T-cell (primary cell): ENCODE measurements around the gene TRIM33. TPM values are rescaled to one million over a fixed set of nuclear protein-coding genes. Genes with fewer than 3 reads are reported as not detected.

Experiments
- ATAC-seq, 4 experiments: fragments of 200-7000 bp in 3 of 4; fragments of 150-1000 bp in 1 of 4; cut with Tn5 transposase; replicated peaks in 1 of 4; 1 replicate in 3 of 4; 2 replicates in 1 of 4; pipeline ENCODE4 v1.10.0; 2021; ENCODE audit warnings: moderate library complexity in 3 of 4, mild to moderate bottlenecking in 2 of 4, moderate number of reproducible peaks in 1 of 4
- CTCF ChIA-PET, 2 donors: fragments of 300-600 bp; sonication (Branson Sonifier 250); formaldehyde crosslinking; loops; one replicate each; lab custom pipeline; 2022; ENCODE audit warnings: antibody characterized with exemption in 2 of 2; lab: Charles Lee
- POLR2A ChIA-PET, 2 donors: fragments of 300-600 bp; sonication (Branson Sonifier 250); formaldehyde crosslinking; loops; one replicate each; lab custom pipeline; 2022; ENCODE audit warnings: antibody characterized with exemption in 2 of 2; lab: Charles Lee
- DNase-seq, 35 experiments: peaks; one replicate each; pipeline versions ENCODE4 v3.0.0 to v3.0.0-alpha.2; 2013 to 2023
- H3K27ac ChIP-seq: one replicate; pipeline ENCODE4 v1.5.1; 2013; ENCODE audit warnings: low read length
- H3K27me3 ChIP-seq, 2 experiments: replicated peaks in 1 of 2; 1 replicate in 1 of 2; 2 replicates in 1 of 2; pipeline versions ENCODE4 v1.6.1 to v1.7.0; 2013; ENCODE audit warnings: low read length in 1 of 2, mixed read lengths in 1 of 2; ENCODE audit not compliant: control insufficient read depth in 2 of 2, insufficient read depth in 2 of 2; ENCODE audit errors: extremely low read depth in 1 of 2
- H3K36me3 ChIP-seq, 2 donors: 1 replicate in 1 of 2; 2 replicates in 1 of 2; pipeline versions ENCODE4 v1.6.1 to v1.7.0; 2013; ENCODE audit warnings: low read length in 1 of 2; ENCODE audit not compliant: control insufficient read depth in 2 of 2, insufficient read depth in 1 of 2; ENCODE audit errors: extremely low read depth in 1 of 2
- H3K4me1 ChIP-seq, 2 experiments: 1 replicate in 1 of 2; 2 replicates in 1 of 2; pipeline versions ENCODE4 v1.6.1 to v1.7.0; 2013; ENCODE audit warnings: low read length in 2 of 2, mixed read lengths in 1 of 2; ENCODE audit not compliant: insufficient read depth in 2 of 2, control insufficient read depth in 1 of 2; ENCODE audit errors: extremely low read depth in 1 of 2
- H3K4me3 ChIP-seq, 2 donors: 1 replicate in 1 of 2; 2 replicates in 1 of 2; pipeline versions ENCODE4 v1.5.1 to v1.7.0; 2013; ENCODE audit warnings: mild to moderate bottlenecking in 2 of 2, low read length in 1 of 2, moderate library complexity in 1 of 2; ENCODE audit not compliant: control insufficient read depth in 1 of 2; ENCODE audit errors: extremely low read depth in 1 of 2
- H3K9me3 ChIP-seq: 2 replicates; pipeline ENCODE4 v1.7.0; 2013
- H3K27ac Mint-ChIP-seq, 2 donors: one replicate each; pipeline ENCODE4 v1.8.0; 2020 to 2021; ENCODE audit warnings: mild to moderate bottlenecking in 2 of 2, mixed read lengths in 2 of 2
- H3K27me3 Mint-ChIP-seq, 2 donors: one replicate each; pipeline ENCODE4 v1.8.0; 2021 to 2022; ENCODE audit warnings: mixed read lengths in 2 of 2
- H3K36me3 Mint-ChIP-seq: one replicate; pipeline ENCODE4 v1.8.0; 2021; ENCODE audit warnings: mixed read lengths
- H3K4me1 Mint-ChIP-seq, 3 donors: one replicate each; pipeline ENCODE4 v1.8.0; 2020 to 2022; ENCODE audit warnings: mixed read lengths in 3 of 3, mild to moderate bottlenecking in 1 of 3
- H3K4me3 Mint-ChIP-seq, 3 donors: one replicate each; pipeline ENCODE4 v1.8.0; 2020 to 2022; ENCODE audit warnings: mild to moderate bottlenecking in 3 of 3, mixed read lengths in 3 of 3, moderate library complexity in 3 of 3
- H3K9me3 Mint-ChIP-seq, 3 donors: one replicate each; pipeline ENCODE4 v1.8.0; 2020 to 2022; ENCODE audit warnings: mixed read lengths in 3 of 3
- WGBS: methylation state at CpG from one replicate; pipeline ENCODE4 v1.1.5; 2013; ENCODE audit warnings: missing lambda C conversion rate; ENCODE audit not compliant: insufficient coverage; 5-methylcytosine and 5-hydroxymethylcytosine counted together
- total RNA-seq, 35 experiments: library from RNA in 6 of 35; stranded (reverse) in 6 of 35; fragments of 120-200 nt in 1 of 35; gene quantifications; one replicate each; pipeline versions ENCODE4 v1.2.1 to v1.2.4 and lab custom pipeline; 2013 to 2026

The TRIM33 gene
- total RNA-seq, 5 donors from 2014 or later (not counting 1 experiment from before 2014, with no cell fraction given) = 41.6 to 60.6 (median 47.3) TPM

GRCh38 chr1:114347431-114348209 is 163.4 kb downstream of the TRIM33 start:
- no peak for ATAC-seq
- Histone ChIP-seq H3K4me3 (no peak overlapping the region), H3K36me3 (no peaks in the 10 kb centered on the region), H3K9me3 (no peaks in the 10 kb centered on the region), H3K27ac (no peak overlapping the region), H3K4me1 (peaks cover 7 to 34% of the 10 kb centered on the region in 2 experiments), H3K27me3 (no peaks in the 10 kb centered on the region)
- DNase-seq = no peak
- ChIA-PET CTCF (interaction anchor here (0.7 to 2.7 kb wide), 11 partner anchors 10 to 567 kb away, joined by 3 to 18 read pairs (median 4); partner anchors contain the start of gene NRAS (in 1 of the 2)), POLR2A (interaction anchor here (0.6 to 0.9 kb wide), 2 partner anchors 191 to 433 kb away, joined by 4 to 5 read pairs; partner anchors contain the start of gene SIKE1 (in 1 of the 2))
- Mint-ChIP-seq H3K36me3 (no peaks in the 10 kb centered on the region), H3K4me3 (no peak overlapping the region), H3K27me3 (peaks cover 0 to 2% of the 10 kb centered on the region in 2 donors), H3K27ac (peak overlapping the region in 1 of 2 donors; percentile 48), H3K9me3 (no peaks in the 10 kb centered on the region), H3K4me1 (peaks cover 19 to 32% (median 26%) of the 10 kb centered on the region in 3 donors)
- WGBS = 100% methylated on average over 2 of the region's 9 CpGs

DNA sequence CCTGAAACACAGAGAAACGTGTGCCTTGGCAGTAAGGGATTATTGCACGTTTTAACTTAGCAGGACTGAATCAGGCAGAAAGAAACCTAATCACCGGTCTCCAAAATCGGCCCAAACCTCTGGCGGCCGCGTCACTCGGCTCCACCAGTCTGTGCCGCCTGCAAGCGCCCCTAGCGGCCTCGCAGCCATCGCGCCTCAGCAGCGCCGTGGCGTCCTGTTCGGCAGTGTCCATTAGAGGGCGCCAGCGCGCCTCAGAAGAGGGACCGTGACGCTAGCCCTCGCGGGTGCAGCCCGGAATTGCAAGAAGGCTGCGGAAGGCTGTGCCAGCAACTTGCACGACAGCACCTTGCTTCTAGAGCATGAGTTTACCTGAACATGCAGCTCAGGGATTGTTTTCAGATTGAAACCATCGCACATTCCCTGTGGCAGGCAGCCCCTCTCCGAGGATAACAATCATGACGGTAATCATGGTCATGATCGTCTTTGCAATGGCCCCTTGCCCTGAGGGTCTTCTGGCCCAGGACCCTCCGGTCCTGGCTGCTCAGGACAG is 164.4 kb downstream of the TRIM33 start:
- Mint-ChIP-seq H3K36me3 (no peaks in the 10 kb centered on the region), H3K27me3 (peaks cover 0 to 2% of the 10 kb centered on the region in 2 donors), H3K9me3 (no peaks in the 10 kb centered on the region), H3K4me3 (peak overlapping the region; percentile 83 to 88 (median 85)), H3K27ac (peak overlapping the region; percentile 90 to 92), H3K4me1 (peaks cover 29 to 41% (median 36%) of the 10 kb centered on the region in 3 donors)
- POLR2A ChIA-PET = interaction anchor here in 1 of 2 donors (0.5 to 0.9 kb wide), 2 partner anchors 54 to 434 kb away, joined by 5 read pairs; partner anchors contain the start of gene SIKE1
- Histone ChIP-seq H3K27me3 (no peaks in the 10 kb centered on the region), H3K27ac (peak overlapping the region; percentile 52), H3K9me3 (no peaks in the 10 kb centered on the region), H3K4me3 (peak overlapping the region; percentile 39 to 56), H3K4me1 (peaks cover 17 to 44% of the 10 kb centered on the region in 2 experiments), H3K36me3 (no peaks in the 10 kb centered on the region)
- DNase-seq (peak; percentile 91 to 99 (median 97)), ATAC-seq (peak; percentile 97 to 100 (median 98))
- CTCF ChIA-PET = interaction anchor here (0.5 to 2.7 kb wide), 23 partner anchors 9 to 954 kb away, joined by 3 to 18 read pairs (median 4); partner anchors contain the start of genes BCAS2 (in 1 of the 2) and NRAS (in 1 of the 2)
- 9% methylated on average over 33 of the region's 33 CpGs for WGBS

DNA sequence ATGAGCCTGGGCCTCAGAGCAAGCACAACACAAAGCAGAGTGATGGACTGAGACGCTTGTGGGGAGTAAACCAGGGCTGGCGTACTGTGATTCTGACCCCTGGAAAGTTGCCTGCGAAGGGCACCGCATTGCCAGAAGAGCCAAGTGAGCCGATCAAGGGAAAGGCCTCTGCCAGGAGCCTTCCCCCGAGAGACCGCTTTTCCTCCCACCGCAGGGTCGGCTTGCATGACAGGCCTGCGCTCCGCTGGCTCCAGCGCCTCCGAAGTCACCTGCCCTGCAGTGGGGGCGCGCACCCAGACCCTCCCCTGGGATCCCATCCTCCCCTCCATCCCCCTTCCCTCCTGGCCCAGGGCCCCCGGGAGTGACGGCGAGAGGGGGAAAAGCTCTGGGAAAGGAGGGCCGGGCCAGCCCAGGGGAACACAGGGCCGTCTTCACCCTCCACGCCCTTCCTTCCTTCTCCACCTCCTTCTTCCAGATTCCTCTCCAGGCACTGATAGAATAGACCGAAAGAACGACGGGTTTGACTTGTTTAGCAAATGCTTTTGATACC is 165.0 kb downstream of the TRIM33 start:
- POLR2A ChIA-PET = interaction anchor here in 1 of 2 donors (0.5 kb wide), 1 partner anchor 54 kb away, joined by 5 read pairs; no protein-coding TSS in a partner anchor
- Mint-ChIP-seq H3K27me3 (peaks cover 0 to 2% of the 10 kb centered on the region in 2 donors), H3K4me1 (peaks cover 34 to 47% (median 41%) of the 10 kb centered on the region in 3 donors), H3K36me3 (no peaks in the 10 kb centered on the region), H3K9me3 (peaks cover 0 to 4% (median 0%) of the 10 kb centered on the region in 3 donors), H3K4me3 (peak overlapping the region; percentile 83 to 88 (median 85)), H3K27ac (peak overlapping the region; percentile 90 to 92)
- ATAC-seq (peak in 3 of 4 experiments; percentile 7 to 26 (median 8)), DNase-seq (peak in 1 of 35 experiments; percentile 1)
- Histone ChIP-seq H3K36me3 (no peaks in the 10 kb centered on the region), H3K27ac (peak overlapping the region; percentile 52), H3K9me3 (no peaks in the 10 kb centered on the region), H3K4me1 (peaks cover 20 to 50% of the 10 kb centered on the region in 2 experiments), H3K4me3 (peak overlapping the region; percentile 39 to 56), H3K27me3 (no peaks in the 10 kb centered on the region)
- WGBS = 50% methylated on average over 15 of the region's 24 CpGs
- CTCF ChIA-PET = interaction anchor here (0.6 to 2.7 kb wide), 10 partner anchors 11 to 433 kb away, joined by 3 to 18 read pairs (median 4); partner anchors contain the start of gene BCAS2 (in 1 of the 2)

- Histone ChIP-seq H3K36me3 (no peaks in the 10 kb centered on the region), H3K4me3 (no peak overlapping the region), H3K27ac (no peak overlapping the region), H3K4me1 (peaks cover 32 to 63% of the 10 kb centered on the region in 2 experiments), H3K27me3 (no peaks in the 10 kb centered on the region), H3K9me3 (no peaks in the 10 kb centered on the region)
- ATAC-seq (no peak), DNase-seq (no peak)
- CTCF ChIA-PET = interaction anchor here in 1 of 2 donors (2.7 kb wide), 1 partner anchor 83 kb away, joined by 18 read pairs; no protein-coding TSS in a partner anchor
- H3K27me3 Mint-ChIP-seq = peaks cover 0 to 2% of the 10 kb centered on the region in 2 donors
- no peak overlapping the region for H3K27ac Mint-ChIP-seq
- H3K36me3 Mint-ChIP-seq = no peaks in the 10 kb centered on the region
- peaks cover 48 to 60% (median 55%) of the 10 kb centered on the region in 3 donors for H3K4me1 Mint-ChIP-seq
- peak overlapping the region in 1 of 3 donors; percentile 83 for H3K4me3 Mint-ChIP-seq
- H3K9me3 Mint-ChIP-seq = peaks cover 0 to 4% (median 0%) of the 10 kb centered on the region in 3 donors
- WGBS = no CpG with 5 or more reads among the region's 4 CpGs
- POLR2A ChIA-PET = no interaction called here
Observed at GRCh38 chr1:114344656-114345055, 166.3 kb downstream of the TRIM33 start.

Other genes starting within 250 kb of the TRIM33 start
- 10 to 100 TPM; 29.6 to 77.7 (median 32.4) TPM for gene BCAS2, start 70.4 kb upstream of the TRIM33 start, total RNA-seq
- 1 to 10 TPM in 1 of 5 donors, under 1 TPM in 4; 0.61 to 1.5 (median 0.79) TPM for gene DENND2C, start 158.8 kb upstream of the TRIM33 start, total RNA-seq
- under 1 TPM in 1 of 5 donors, not detected in 4; 0.33 TPM for gene AMPD1, start 184.3 kb upstream of the TRIM33 start, total RNA-seq
- 10 to 100 TPM; 19.9 to 29.7 (median 22.1) TPM for gene NRAS, start 205.6 kb upstream of the TRIM33 start, total RNA-seq
- gene CSDE1, start 246.8 kb upstream of the TRIM33 start, total RNA-seq = 100 to 1,000 TPM; 384 to 623 (median 411) TPM